Endothelial cell of umbilical vein (primary cell): ENCODE results near the gene IGHMBP2. TPM values are rescaled to one million over a fixed set of nuclear protein-coding genes. Genes with fewer than 3 reads are reported as not detected.

Source experiments
- BruUV-seq: library from RNA; stranded (reverse); fragments of 400-500 nt; replicated peaks from 2 replicates; lab custom pipeline; 2021; lab: Mats Ljungman, UMichigan
- CTCF ChIA-PET: fragments of 300-600, 350-600 bp; sonication (Branson Sonifier 250); formaldehyde crosslinking; loops from one replicate; lab custom pipeline; 2021; ENCODE audit warnings: antibody characterized with exemption, inconsistent platforms; lab: Charles Lee
- POLR2A ChIA-PET: fragments of 300-600, 350-600 bp; sonication (Branson Sonifier 250); formaldehyde crosslinking; loops from one replicate; lab custom pipeline; 2021; ENCODE audit warnings: antibody characterized with exemption, inconsistent platforms; lab: Charles Lee
- DNase-seq: peaks from one replicate; pipeline ENCODE4 v3.0.0-alpha.2; 2011; ENCODE audit warnings: low read depth, low spot score
- FAIRE-seq: peaks from 2 replicates; lab custom pipeline; 2011; peaks lifted over from hg19 to GRCh38; lab: Jason Lieb, UNC
- H2AFZ ChIP-seq: 2 replicates; pipeline ENCODE4 v1.6.0; 2012; ENCODE audit warnings: low read depth, low read length, control low read depth, inconsistent platforms
- H3K27ac ChIP-seq: 2 replicates; pipeline ENCODE4 v1.5.1; 2011; ENCODE audit warnings: low read depth, mild to moderate bottlenecking, control low read depth, low read length, moderate library complexity; ENCODE audit not compliant: insufficient read depth
- H3K27me3 ChIP-seq, 2 experiments: 2 replicates each; pipeline versions ENCODE4 v1.6.0 to v1.6.1; 2011; ENCODE audit warnings: low read length in 2 of 2, mixed read lengths in 1 of 2; ENCODE audit not compliant: control insufficient read depth in 2 of 2, insufficient read depth in 2 of 2
- H3K36me3 ChIP-seq, 2 experiments: 2 replicates in 1 of 2; 3 replicates in 1 of 2; pipeline ENCODE4 v1.5.1; 2011; ENCODE audit warnings: low read length in 2 of 2, mild to moderate bottlenecking in 1 of 2, moderate library complexity in 1 of 2; ENCODE audit not compliant: control insufficient read depth in 2 of 2, insufficient read depth in 2 of 2; ENCODE audit errors: extremely low read depth in 1 of 2
- H3K4me1 ChIP-seq: 3 replicates; pipeline ENCODE4 v1.5.1; 2011; ENCODE audit warnings: mild to moderate bottlenecking, low read length; ENCODE audit not compliant: control insufficient read depth, insufficient read depth; ENCODE audit errors: extremely low read depth
- H3K4me2 ChIP-seq: 2 replicates; pipeline ENCODE4 v1.6.1; 2011; ENCODE audit warnings: low read length, control low read depth, mixed read lengths; ENCODE audit not compliant: insufficient read depth
- H3K4me3 ChIP-seq, 3 experiments: fragments of 200-600 bp in 1 of 3; sonication (generic), shearing (Covaris generic) in 1 of 3; replicated peaks in 1 of 3; 2 replicates each; pipeline ENCODE4 v1.5.1; 2011 to 2016; ENCODE audit warnings: control low read depth in 3 of 3, low read length in 3 of 3, mild to moderate bottlenecking in 2 of 3, inconsistent platforms in 1 of 3, low read depth in 1 of 3, moderate library complexity in 1 of 3; ENCODE audit not compliant: insufficient read depth in 1 of 3
- H3K79me2 ChIP-seq: 2 replicates; pipeline ENCODE4 v1.6.0; 2012; ENCODE audit warnings: low read length, inconsistent platforms; ENCODE audit not compliant: control insufficient read depth, insufficient read depth
- H3K9ac ChIP-seq: replicated peaks from 2 replicates; pipeline ENCODE3; 2011; ENCODE audit warnings: low read length, control low read depth; ENCODE audit not compliant: insufficient read depth; ENCODE audit errors: extremely low read depth
- H3K9me1 ChIP-seq: replicated peaks from 3 replicates; pipeline ENCODE4 v1.6.0; 2011; ENCODE audit warnings: mild to moderate bottlenecking, low read length; ENCODE audit not compliant: control insufficient read depth, insufficient read depth; ENCODE audit errors: extremely low read depth
- H3K9me3 ChIP-seq: replicated peaks from 2 replicates; pipeline ENCODE4 v1.5.1; 2012; ENCODE audit warnings: low read length, inconsistent platforms; ENCODE audit not compliant: control insufficient read depth, insufficient read depth
- H4K20me1 ChIP-seq: replicated peaks from 2 replicates; pipeline ENCODE3; 2011; ENCODE audit warnings: mild to moderate bottlenecking, low read length; ENCODE audit not compliant: control insufficient read depth, insufficient read depth; ENCODE audit errors: extremely low read depth
- CTCF ChIP-seq, 2 donors: IDR thresholded peaks; 1 replicate in 1 of 2; 2 replicates in 1 of 2; pipeline ENCODE4 v1.5.1; 2011; ENCODE audit warnings: low read length in 2 of 2, mild to moderate bottlenecking in 2 of 2, moderate library complexity in 2 of 2, control low read depth in 1 of 2, inconsistent platforms in 1 of 2, low read depth in 1 of 2; ENCODE audit not compliant: insufficient read depth in 1 of 2; ENCODE audit errors: extremely low read depth in 1 of 2
- EZH2 ChIP-seq: IDR thresholded peaks from 2 replicates; pipeline ENCODE4 v1.6.1; 2012; ENCODE audit warnings: borderline replicate concordance, low read depth, mild to moderate bottlenecking, moderate library complexity, low read length, inconsistent platforms; ENCODE audit not compliant: severe bottlenecking
- FOS ChIP-seq: IDR thresholded peaks from 2 replicates; pipeline ENCODE4 v1.6.1; 2011; ENCODE audit warnings: mild to moderate bottlenecking, low read length, moderate library complexity, borderline replicate concordance; ENCODE audit not compliant: insufficient read depth
- GATA2 ChIP-seq: IDR thresholded peaks from 2 replicates; pipeline ENCODE4 v1.7.0; 2011; ENCODE audit warnings: low read depth, mild to moderate bottlenecking, moderate library complexity, mixed read lengths, low read length; ENCODE audit not compliant: insufficient read length, insufficient read depth
- JUN ChIP-seq: IDR thresholded peaks from 2 replicates; pipeline ENCODE4 v1.6.1; 2011; ENCODE audit warnings: borderline replicate concordance, low read depth; ENCODE audit not compliant: insufficient read length, insufficient read depth
- MAX ChIP-seq: IDR thresholded peaks from 2 replicates; pipeline ENCODE4 v1.6.1; 2011; ENCODE audit not compliant: insufficient read depth, insufficient read length
- MYC ChIP-seq: IDR thresholded peaks from one replicate; pipeline ENCODE4 v1.6.1; 2011; ENCODE audit warnings: mild to moderate bottlenecking, low read depth, low read length
- POLR2A ChIP-seq: IDR thresholded peaks from 2 replicates; pipeline ENCODE4 v1.6.1; 2012; ENCODE audit warnings: low read depth, mild to moderate bottlenecking, control low read depth, low read length
- POLR2AphosphoS5 ChIP-seq: IDR thresholded peaks from 2 replicates; pipeline ENCODE4 v1.6.1; 2012; ENCODE audit warnings: low read depth, mild to moderate bottlenecking, control low read depth, low read length, moderate library complexity; ENCODE audit not compliant: insufficient read depth
- dilution Hi-C: fragments of 300-500 bp; cut with MboI; formaldehyde crosslinking; loops from one replicate; pipeline ENCODE4 v1.15.0; 2019; ENCODE audit warnings: low sequenced_read_pairs; ENCODE audit not compliant: extremely low pct_ligation_motif_present
- intact Hi-C: fragments of 100-400 bp; cut with micrococcal nuclease; formaldehyde crosslinking; loops from one replicate; pipeline ENCODE4 v1.10.0; 2022
- polyA plus RNA-seq, 4 experiments: library from polyadenylated mRNA; depleted of rRNA in 3 of 4; stranded (reverse) in 3 of 4; unstranded in 1 of 4; fragments of >200 nt; gene quantifications; 2 replicates each; pipeline versions ENCODE4 v1.2.1 to v1.2.3, GENCODE V29; 2011 to 2012; ENCODE audit warnings: missing spikeins in 1 of 4
- total RNA-seq: library from RNA; stranded (reverse); gene quantifications from 2 replicates; pipeline ENCODE4 v1.2.3, GENCODE V29; 2021

IGHMBP2 gene
- total and polyA plus RNA-seq, 2 donors (not counting 3 experiments of a cell fraction or from before 2014, with no cell fraction given): 10.9 to 25.1 TPM

- POLR2A ChIA-PET: no interaction called here
- intact Hi-C loops (loop anchor here (10.0 kb wide), 1 partner anchor 179 kb away; no protein-coding TSS in a partner anchor), dilution Hi-C loops (no loop called here)
- no peaks in the 10 kb centered on the region for H3K9me1 ChIP-seq
- no peaks in the 10 kb centered on the region for H3K27me3 ChIP-seq
- no peak for FAIRE-seq
- H3K9me3 ChIP-seq: no peaks in the 10 kb centered on the region
- peaks cover 3 to 17% of the 10 kb centered on the region in 2 experiments for H3K36me3 ChIP-seq
- no peak overlapping the region for H3K9ac ChIP-seq
- TF ChIP-seq POLR2AphosphoS5: no peak
- TF ChIP-seq JUN: no peak
- no peak for TF ChIP-seq MAX
- TF ChIP-seq MYC: no peak
- TF ChIP-seq CTCF (IDR thresholded peaks at IDR 0.05; ENCODE audit: extremely low read depth in 1 of 2, insufficient read depth in 1 of 2, low read depth in 1 of 2, low read length in 2 of 2): no peak
- no peak for TF ChIP-seq FOS
- TF ChIP-seq EZH2: no peak
- no peak for TF ChIP-seq POLR2A
- TF ChIP-seq GATA2: no peak
- H4K20me1 ChIP-seq: no peaks in the 10 kb centered on the region
- no peak overlapping the region for H2AFZ ChIP-seq
- no peak for DNase-seq
- CTCF ChIA-PET: no interaction called here
- peak overlapping the region; percentile 71 for H3K4me2 ChIP-seq
- peaks cover 46% of the 10 kb centered on the region for H3K79me2 ChIP-seq
- no TSS peak for BruUV-seq
- no peak overlapping the region for H3K4me3 ChIP-seq
- H3K27ac ChIP-seq: no peak overlapping the region
- peaks cover 14% of the 10 kb centered on the region for H3K4me1 ChIP-seq
These were observed 2.0 kb downstream of the IGHMBP2 start for GRCh38 chr11:68905421-68906360.
